ENCODE measurements around the gene SVOP.
"Not testable (repeated sequence)": the region's sequence is repeated elsewhere in the genome, so short reads cannot be mapped to it uniquely, and the experiment has no call there.

Gene SVOP

DNA sequence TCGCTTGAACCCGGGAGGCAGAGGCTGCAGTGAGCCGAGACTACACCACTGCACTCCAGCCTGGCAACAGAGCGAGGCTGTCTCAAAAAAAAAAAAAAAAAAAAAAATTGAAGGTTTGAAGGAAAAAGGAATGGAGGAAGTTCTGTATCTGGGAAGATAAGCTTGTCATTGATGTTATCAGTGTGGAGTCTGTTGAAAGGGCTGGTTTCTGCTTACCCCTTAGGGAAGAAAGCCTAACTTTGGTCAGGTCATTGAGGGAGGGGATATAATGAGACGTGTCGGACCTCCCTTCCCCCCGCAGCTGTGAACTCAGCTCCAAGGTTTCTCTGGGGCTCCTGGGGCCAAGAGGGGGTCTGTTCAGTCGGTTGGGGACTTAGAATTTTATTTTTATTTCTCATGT, 124.5 kb downstream of the SVOP start:
- no peak for DNase-seq (ENCODE audit: low read depth in 3 of 3, low spot score in 1 of 3)

DNA sequence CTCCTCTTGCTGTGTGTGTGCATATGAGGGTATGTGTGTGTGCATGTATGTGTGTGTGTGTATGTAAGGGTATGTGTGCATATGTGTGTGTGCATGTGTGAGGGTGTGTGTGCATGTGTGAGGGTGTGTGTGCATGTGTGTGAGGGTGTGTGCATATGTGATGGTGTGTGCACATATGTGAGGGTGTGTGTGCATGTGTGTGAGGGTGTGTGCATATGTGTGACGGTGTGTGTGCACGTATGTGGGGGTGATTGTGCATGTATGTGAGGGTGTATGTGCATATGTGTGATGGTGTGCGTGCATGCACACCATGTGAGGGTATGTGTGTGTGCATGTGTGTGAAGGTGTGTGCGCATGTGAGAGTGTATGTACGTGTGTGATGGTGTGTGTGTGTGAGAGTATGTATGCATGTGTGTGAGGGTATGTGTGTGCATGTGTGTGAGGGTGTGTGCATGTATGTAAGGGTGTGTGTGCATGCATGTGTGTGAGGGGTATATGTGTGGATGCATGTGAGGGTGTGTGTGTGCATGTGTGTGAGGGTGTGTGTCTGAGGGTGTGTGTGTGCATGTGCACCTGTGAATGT, 125.6 kb downstream of the SVOP start:
- DNase-seq (ENCODE audit: low read depth in 3 of 3, low spot score in 1 of 3), result no peak

DNA sequence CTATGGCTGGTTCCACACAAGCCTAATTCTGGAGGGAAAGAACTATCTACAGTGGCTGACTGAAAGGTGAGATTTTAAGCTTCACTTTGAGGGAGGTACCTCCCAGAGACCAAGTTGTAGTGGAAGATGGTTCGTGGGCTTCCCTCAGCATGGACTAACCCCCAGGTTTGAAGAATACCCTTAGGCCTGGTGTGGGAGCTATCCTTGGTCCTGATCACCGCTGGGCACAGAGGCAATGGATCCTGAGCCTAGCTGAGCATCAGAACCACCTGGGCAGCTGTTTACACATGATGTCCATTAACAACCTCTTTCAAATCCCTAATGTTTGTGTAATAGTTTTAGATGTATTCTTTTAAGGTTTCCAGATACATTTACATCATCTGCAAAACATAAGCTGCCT, 130.7 kb downstream of the SVOP start:
- DNase-seq (ENCODE audit: low read depth in 3 of 3, low spot score in 1 of 3), result no peak

DNA sequence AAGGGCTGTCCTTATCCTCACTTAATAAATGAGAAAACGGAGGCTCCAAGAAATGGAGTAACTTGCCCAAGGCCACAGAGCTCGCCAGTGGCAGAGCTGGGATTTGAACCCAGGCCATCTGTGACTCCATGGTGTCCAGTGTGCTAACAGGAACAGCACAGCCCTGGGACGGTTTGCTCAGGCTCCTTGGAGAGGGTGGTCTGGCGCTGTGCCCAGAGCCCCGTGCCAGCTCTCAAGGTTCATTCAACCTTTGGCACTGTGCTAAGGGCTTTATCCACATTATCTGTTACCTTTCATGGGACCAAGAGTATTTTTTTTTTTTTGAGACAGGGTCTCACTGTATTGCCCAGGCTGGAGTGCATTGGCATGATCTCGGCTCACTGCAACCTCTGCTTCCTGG, 132.8 kb downstream of the SVOP start:
- no peak for DNase-seq (ENCODE audit: low read depth in 3 of 3, low spot score in 1 of 3)

DNA sequence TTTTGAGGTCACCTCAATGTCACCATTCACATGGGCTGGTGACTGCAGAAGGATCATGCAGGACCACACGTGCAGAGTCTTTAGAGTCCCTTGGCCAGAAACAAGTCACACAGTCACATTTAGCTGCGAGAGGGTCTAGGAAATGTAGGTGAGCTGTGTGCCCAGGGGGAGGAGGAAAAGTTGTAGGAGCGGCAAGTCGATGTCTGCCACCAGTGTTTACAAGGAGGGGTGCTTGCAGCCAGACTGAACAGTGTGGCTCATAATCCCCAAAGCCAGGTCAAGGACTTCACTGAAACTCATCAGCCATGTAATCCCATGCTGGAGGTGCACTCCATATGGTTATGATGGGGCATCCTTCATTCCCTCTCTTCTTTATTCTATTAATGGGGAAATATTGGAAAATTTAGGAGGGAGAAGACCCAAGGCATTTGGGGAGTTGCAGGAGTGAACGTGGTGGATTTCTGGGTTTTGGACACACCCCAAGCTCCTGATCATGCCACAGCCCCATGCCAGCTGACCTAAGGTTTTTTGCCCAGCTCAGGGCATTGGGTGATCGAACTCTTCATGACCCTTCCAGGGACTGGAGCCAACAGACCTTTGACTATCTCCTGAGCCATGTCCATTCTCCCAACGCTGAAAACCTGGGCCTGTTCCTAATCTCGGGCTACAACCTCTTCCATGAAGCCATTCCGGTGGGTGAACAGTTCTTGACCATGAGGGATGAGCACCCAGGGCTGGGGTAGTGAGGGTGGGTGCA, 133.8 kb downstream of the SVOP start:
- DNase-seq (ENCODE audit: low read depth in 3 of 3, low spot score in 1 of 3), result no peak

DNA sequence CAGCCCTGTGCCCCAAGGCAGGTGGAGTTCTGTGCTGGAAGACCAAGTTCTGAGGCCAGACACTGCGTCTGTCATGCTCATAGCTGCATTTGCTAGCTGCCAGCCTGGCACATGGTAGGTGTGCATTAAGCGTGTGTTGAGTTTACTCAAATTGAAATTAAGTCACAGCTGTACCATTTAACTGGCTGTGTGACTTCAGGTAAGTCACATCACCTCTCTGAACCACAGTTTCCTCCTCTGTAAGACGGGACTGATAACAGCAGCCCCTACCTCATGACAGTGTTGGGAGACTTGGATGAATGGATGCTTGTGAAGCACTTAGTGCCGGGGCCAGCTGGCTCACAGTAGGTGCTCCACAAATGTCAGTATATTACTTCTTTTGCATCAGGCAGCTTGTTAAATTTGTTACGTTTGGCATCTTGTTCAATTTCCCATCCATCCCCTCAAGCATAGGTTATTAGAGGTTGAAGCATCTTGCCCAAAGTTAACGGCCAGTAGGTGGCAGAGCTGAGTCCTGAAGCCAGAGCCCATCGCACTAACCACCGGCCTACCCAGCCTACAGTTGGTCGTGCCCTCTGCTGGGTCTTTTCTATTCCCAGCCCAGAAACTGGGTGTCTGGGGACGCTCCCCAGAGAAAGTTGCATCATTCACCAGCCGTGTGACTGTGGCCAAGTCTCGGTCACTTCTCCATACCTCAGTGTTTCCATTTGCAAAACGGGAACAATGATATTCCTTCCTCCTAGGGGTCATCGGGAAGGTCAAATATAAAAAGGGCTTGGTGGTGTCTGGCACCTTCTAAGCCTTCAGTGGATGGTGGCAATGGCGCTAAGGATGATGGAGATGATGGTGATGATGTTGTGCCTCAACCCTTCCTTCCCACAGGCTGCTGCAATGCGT, 136.5 kb downstream of the SVOP start:
- peak; percentile 12 to 51 (median 12) for DNase-seq (ENCODE audit: low read depth in 3 of 3, low spot score in 1 of 3)

DNA sequence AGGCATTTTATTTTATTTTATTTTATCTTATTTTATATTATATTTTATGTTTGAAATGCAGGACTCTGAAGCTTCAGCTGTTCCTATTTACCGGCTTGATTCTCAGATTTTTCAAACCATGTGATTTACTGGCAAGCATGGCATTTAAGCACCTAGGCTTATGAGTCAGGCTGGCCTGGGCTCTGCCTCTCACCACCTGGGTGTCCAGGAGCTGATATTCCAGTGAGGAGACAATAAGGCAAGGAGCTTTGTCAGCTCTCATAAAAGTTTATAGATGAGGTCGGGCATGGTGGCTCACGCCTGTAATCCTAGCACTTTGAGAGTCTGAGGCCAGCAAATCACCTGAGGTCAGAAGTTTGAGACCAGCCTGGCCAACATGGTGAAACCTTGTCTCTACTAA, 138.9 kb downstream of the SVOP start:
- DNase-seq (ENCODE audit: low read depth in 3 of 3, low spot score in 1 of 3), result no peak

DNA sequence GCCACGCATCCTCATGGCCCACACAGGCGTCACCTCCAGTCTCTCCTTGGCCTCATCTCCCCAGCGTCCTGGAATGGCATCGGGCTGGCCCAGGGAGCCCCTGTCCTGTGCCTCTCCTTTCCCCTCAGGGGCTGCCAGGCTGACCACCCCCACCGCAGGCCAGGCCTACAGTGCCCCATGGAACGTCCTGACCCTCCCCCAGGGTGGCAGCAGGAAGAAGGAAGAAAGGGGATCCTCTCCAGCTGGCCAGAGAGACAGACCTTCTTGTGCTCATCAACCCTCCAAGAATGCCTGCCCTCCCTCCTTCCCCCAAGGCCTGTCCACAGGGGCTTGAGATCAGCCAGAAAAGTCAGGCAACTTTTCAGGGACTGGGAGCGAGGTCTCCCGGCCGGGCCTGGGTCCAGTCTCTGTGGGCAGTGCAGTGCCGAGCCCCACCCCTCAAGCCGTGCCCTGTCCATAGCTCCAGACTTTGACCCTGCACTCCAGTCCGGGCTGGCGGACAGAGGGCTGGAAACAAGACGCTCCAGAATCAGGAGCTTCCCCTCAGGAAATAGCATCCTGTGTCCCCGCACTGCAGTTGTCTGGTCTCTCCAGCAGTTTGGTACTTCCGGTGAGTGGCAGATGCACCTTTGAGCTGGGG, 141.1 kb downstream of the SVOP start, which contains the start of gene DAO:
DAO (plus strand) TSS at position 478 of the 640 bp plus-strand sequence. CDS start 4,915 bp downstream, outside the sequence.
- no peak for DNase-seq (ENCODE audit: low read depth in 3 of 3, low spot score in 1 of 3)

DNA sequence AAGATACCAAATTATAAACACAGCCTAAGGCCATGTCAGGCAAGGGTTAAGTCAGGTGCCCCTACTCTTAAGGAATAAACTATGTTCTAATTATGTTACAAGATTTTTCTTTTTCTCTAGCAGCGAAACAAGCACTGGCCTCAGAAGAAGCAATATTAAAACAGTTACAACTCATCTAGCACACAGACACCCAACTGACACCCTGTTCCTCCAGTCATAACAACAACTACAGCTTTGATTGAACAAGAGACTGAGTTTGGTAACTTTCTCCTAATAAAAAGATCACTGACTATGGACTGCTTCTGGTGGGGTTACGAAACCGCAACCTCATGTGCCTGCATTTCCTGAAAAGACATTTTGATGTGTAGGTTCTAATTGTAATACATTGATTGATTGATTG, 144.3 kb downstream of the SVOP start:
- DNase-seq (ENCODE audit: low read depth in 3 of 3, low spot score in 1 of 3), result no peak

DNA sequence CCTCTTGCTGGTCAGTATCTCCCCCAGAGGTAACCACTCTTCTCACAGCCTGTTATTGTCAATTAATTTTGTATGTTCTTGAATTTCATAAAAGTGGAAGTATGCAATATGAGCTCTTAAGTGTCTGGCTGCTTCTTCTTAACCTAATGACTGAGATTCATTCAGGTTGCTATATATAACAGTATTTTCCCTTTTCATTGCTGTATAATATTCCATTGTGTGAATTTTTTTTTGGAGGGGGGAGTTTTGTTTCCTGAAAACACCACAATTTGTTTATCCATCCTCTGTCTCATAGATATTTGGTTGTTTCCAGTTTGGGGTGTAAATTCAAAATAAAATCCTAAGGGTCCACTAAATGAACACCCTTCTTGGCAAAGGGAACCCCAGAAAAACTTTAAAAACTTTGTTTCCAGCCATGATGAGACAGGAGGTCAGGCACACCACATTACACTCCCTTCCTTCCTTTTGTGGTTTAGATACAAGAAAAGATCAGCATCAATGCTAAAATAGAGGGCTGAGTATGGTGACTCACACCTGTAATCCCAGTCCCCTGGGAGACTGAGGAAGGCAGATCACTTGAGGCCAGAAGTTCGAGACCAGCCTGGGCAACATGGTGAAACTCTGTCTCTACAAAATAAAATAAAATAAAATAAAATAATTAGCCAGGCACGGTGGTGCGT, 145.0 kb downstream of the SVOP start:
- DNase-seq (ENCODE audit: low read depth in 3 of 3, low spot score in 1 of 3), result no peak

DNA sequence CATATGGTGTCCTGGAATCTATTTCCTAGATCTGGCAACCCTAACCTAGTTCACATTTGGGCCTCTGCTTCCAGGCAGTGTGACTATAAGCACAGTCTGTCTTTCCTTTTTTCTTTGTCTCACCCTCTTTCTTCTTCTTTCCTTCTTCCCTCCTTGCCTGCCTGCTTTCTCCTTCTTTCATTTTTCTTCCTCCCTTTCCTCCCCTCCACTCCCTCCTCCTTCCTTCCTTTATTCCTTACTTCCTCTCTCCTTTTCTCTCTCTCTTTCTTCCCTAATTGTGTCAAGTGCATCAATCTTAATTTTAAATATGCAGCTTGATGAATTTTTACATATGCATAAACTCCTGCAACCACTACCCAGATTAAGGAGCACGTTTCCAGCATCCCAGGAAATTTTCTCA, 145.6 kb downstream of the SVOP start:
- no peak for DNase-seq (ENCODE audit: low read depth in 3 of 3, low spot score in 1 of 3)

DNA sequence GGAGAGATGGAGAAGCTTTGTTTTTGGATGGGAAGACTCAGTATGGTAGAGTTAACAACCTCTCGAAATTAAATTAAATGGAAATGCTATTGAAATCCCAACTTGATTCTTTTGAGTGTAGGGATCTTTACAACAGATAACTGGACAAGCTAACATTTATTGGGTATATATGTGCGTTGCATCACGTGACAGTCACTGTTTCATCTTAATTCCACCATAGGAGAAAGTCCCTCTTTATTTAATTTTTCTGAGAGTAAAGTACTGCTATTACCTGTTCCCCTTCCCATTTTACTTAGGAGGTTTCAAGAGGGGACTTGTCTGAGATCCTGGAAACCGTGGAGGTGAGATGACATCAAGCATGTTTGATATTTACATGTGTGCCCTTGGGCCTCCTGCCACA, 152.1 kb downstream of the SVOP start:
- DNase-seq (ENCODE audit: low read depth in 3 of 3, low spot score in 1 of 3), result no peak

DNA sequence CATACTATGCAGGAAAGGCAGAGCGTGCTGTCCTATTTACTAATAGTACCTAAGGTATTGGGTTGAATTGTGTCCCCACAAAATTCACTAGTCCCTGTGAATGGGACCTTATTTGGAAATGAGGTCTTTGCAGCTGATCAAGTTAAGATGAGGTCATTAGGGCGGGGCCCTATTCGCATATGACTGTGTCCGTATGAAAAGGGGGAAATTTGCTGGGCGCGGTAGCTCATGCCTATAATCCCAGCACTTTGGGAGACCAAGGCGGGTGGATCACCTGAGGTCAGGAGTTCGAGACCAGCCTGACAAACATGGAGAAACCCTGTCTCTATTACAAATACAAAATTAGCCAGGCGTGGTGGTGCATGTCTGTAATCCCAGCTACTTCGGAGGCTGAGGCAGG, 154.8 kb downstream of the SVOP start:
- DNase-seq (ENCODE audit: low read depth in 3 of 3, low spot score in 1 of 3), result not testable (repeated sequence)

DNA sequence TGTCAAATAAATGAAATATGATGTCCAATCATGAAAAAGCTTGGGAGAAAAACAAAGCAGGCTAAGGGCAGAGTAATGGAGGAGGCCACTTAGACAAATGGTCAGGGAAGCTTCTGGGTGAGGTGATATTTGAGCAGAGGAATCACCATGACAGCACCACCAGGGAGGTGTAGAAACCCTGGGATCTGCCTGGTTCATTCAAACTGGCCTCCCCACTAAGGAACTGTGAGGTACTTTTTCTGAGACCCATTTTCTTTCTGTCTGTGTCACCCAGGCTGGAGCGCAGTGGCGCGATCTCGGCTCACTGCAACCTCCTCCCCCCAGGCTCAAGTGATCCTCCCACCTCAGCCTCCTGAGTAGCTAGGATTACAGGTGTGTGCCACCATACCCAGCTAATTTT, 155.7 kb downstream of the SVOP start:
- DNase-seq (ENCODE audit: low read depth in 3 of 3, low spot score in 1 of 3), result no peak

DNA sequence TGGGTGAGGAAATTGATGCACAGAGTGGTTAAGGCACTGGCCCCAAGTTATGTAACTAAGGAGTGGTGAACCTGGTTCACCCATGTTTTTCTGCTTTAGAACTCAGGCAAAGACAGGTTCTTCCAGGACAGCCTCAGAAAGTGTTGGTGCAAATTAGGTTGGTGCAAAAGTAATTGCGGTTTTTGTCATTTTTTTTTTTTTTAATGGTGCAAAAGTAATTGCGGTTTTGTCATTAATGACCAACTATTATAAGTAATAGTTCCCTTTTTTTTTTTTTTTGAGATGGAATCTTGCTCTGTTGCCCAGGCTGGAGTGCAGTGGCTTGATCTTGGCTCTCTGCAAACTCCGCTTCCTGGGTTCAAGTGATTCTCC, 158.3 kb downstream of the SVOP start:
- no peak for DNase-seq (ENCODE audit: low read depth in 3 of 3, low spot score in 1 of 3)

DNA sequence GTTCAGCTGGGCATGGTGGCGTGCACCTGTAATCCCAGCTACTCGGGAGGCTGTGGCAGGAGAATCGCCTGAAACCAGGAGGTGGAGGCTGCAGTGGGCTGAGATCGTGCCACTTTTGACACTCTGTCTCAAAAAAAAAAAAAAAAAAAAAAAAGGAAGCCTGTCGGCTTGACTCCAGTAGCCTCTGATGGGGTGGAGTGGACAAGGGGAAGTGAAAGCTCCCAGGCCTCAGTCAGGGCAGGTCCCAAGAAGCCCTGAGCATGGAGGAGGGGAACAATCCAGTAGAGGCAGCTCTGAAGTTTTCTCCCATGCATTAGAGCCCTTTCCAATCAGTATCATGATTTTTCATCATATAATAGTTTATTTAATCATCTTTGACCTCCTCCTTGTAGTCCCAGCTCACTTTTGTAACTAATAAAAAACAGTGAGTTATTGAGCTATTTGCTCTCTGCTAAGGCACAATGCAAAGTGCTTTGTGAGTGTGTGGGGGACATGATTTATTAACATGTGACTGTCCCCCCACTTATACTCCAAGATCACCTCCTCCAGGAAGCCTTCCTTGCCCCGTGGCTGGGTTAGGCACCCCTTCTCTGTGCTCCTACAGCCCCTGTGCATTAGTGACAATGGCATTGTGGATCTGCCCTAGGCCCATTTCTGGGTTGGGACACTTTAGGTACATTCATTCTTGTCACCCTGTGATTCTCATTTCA, 158.8 kb downstream of the SVOP start:
- DNase-seq (ENCODE audit: low read depth in 3 of 3, low spot score in 1 of 3), result no peak

DNA sequence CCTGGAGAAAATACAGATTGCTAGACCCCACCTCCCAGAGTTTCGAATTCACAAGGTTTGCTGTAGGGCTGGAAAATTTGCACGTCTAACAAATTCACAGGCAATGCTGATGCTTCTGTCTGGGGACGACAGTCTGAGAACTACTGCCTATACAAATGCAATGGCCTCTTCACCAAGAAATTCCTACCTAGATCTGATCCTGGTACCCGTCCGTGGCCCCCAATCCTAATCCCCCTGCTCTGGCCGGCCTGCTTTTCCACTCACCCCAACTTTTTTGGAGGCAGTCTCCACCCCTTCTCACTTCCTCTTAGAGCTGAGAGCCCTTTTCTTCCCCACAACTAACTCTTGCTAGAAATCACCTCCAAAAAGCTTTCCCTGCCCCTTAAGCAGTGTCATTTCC, 160.4 kb downstream of the SVOP start:
- DNase-seq (ENCODE audit: low read depth in 3 of 3, low spot score in 1 of 3), result no peak

DNA sequence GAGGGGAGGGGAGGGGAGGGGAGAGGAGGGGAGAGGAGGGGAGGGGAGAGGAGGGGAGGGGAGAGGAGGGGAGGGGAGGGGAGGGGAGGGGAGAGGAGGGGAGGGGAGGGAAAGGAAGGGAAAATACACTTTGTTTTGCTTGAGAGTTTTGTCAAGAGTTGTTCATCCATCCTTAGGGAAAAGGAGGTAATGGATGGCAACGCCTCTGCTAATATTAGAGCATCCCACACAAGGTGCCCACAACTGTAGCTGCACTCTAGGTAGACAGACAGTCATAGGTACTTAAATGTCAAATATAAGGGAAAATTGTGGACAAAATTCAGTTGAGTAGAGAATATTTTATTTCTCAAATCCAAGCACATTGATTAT, 161.0 kb downstream of the SVOP start:
- DNase-seq (ENCODE audit: low read depth in 3 of 3, low spot score in 1 of 3), result no peak

DNA sequence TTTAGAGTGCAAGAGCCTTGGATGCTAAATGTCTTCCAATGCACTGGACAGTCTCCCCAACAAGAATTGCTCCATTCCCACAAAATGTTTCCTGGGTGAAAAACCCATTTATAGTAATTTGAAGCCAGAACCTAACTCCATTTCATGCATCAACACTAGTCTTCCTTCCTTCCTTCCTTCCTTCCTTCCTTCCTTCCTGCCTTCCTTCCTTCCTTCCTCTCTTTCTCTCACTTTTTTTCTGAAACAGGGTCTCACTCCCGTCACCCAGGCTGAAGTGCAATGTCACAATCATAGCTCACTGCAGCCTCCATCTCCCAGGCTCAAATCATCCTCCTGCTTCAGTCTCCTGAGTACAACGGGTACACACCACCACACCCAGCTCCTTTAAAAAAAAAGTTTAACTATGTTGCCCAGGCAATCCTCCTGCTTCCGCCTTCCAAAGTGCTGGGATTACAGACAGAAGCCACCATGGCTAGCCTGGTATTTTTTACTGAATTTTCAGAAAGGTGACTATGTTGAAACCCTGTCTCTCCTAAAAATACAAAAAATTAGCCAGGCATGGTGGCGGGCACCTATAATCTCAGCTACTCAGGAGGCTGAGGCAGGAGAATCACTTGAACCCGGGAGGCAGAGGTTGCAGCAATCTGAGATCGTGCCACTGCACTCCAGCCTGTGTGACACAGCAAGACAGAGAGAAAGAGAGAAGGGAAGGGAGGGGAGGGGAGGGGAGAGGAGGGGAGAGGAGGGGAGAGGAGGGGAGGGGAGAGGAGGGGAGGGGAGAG, 161.5 kb downstream of the SVOP start:
- DNase-seq (ENCODE audit: low read depth in 3 of 3, low spot score in 1 of 3), result not testable (repeated sequence)

Measured in stimulated activated CD4-positive, alpha-beta T cell treated with anti-CD3 and anti-CD28 coated beads, TNF-alpha, amount 100 ng/mL, for 1 hour (primary cell).